MG63 (cell line): ENCODE measurements around the gene IDH3A. TPM values are rescaled to one million over a fixed set of nuclear protein-coding genes. Genes with fewer than 3 reads are reported as not detected.

Source experiments
- DNase-seq: peaks from one replicate; pipeline ENCODE4 v3.0.0-alpha.2; 2020
- H3K27me3 ChIP-seq: fragments of 250-450 bp; sonication (Bioruptor Pico); 2 replicates; pipeline ENCODE4 v1.5.1; 2020; ENCODE audit warnings: mild to moderate bottlenecking, moderate library complexity
- H3K36me3 ChIP-seq: fragments of 250-450 bp; sonication (Bioruptor Pico); 2 replicates; pipeline ENCODE4 v1.5.1; 2020; ENCODE audit warnings: mild to moderate bottlenecking, moderate library complexity
- H3K4me3 ChIP-seq: fragments of 250-450 bp; sonication (Bioruptor Pico); 2 replicates; pipeline ENCODE4 v1.5.1; 2020; ENCODE audit warnings: mild to moderate bottlenecking, moderate library complexity
- H3K9me3 ChIP-seq: fragments of 250-450 bp; sonication (Bioruptor Pico); 2 replicates; pipeline ENCODE4 v1.5.1; 2020; ENCODE audit warnings: mild to moderate bottlenecking, moderate library complexity
- total RNA-seq: library from RNA; depleted of rRNA; stranded (reverse); fragments of >200 nt; shearing (Covaris generic); gene quantifications from 2 replicates; pipeline ENCODE4 v1.2.3, GENCODE V29; 2014; ENCODE audit warnings: low replicate concordance

The IDH3A gene
- total RNA-seq, 1 experiment from 2014 or later: 67.3 TPM

GRCh38 chr15:78205337-78205736, 56.2 kb downstream of the IDH3A start:
- DNase-seq: no peak
- no peaks in the 10 kb centered on the region for H3K27me3 ChIP-seq
- H3K9me3 ChIP-seq: no peaks in the 10 kb centered on the region

GRCh38 chr15:78205856-78206255, 56.7 kb downstream of the IDH3A start:
- Histone ChIP-seq H3K9me3 (no peaks in the 10 kb centered on the region), H3K4me3 (no peak overlapping the region), H3K27me3 (no peaks in the 10 kb centered on the region), H3K36me3 (no peaks in the 10 kb centered on the region)
- no peak for DNase-seq

More at GRCh38 chr15:78205337-78205736, 56.2 kb downstream of the IDH3A start:
- H3K4me3 ChIP-seq: no peak overlapping the region
- H3K36me3 ChIP-seq: no peaks in the 10 kb centered on the region

GRCh38 chr15:78206326-78207109, 57.4 kb downstream of the IDH3A start:
- H3K9me3 ChIP-seq: no peaks in the 10 kb centered on the region
- DNase-seq: peak; percentile 38
- no peak overlapping the region for H3K4me3 ChIP-seq
- no peaks in the 10 kb centered on the region for H3K27me3 ChIP-seq
- H3K36me3 ChIP-seq: no peaks in the 10 kb centered on the region

- H3K9me3 ChIP-seq: no peaks in the 10 kb centered on the region
- H3K4me3 ChIP-seq: no peak overlapping the region
- DNase-seq: no peak
- H3K36me3 ChIP-seq: no peaks in the 10 kb centered on the region
- H3K27me3 ChIP-seq: no peaks in the 10 kb centered on the region
Observed at GRCh38 chr15:78207110-78207458, 57.9 kb downstream of the IDH3A start.

GRCh38 chr15:78207641-78208340, 58.6 kb downstream of the IDH3A start:
- no peak for DNase-seq
- Histone ChIP-seq H3K27me3 (no peaks in the 10 kb centered on the region), H3K36me3 (no peaks in the 10 kb centered on the region), H3K4me3 (no peak overlapping the region), H3K9me3 (no peaks in the 10 kb centered on the region)

GRCh38 chr15:78208341-78208844, 59.2 kb downstream of the IDH3A start:
- Histone ChIP-seq H3K9me3 (no peaks in the 10 kb centered on the region), H3K27me3 (no peaks in the 10 kb centered on the region), H3K36me3 (no peaks in the 10 kb centered on the region), H3K4me3 (no peak overlapping the region)
- DNase-seq: no peak

GRCh38 chr15:78208887-78209645, 59.9 kb downstream of the IDH3A start:
- DNase-seq: no peak
- no peaks in the 10 kb centered on the region for H3K36me3 ChIP-seq
- H3K9me3 ChIP-seq: no peaks in the 10 kb centered on the region
- no peak overlapping the region for H3K4me3 ChIP-seq
- H3K27me3 ChIP-seq: no peaks in the 10 kb centered on the region

GRCh38 chr15:78209646-78210348, 60.6 kb downstream of the IDH3A start:
- H3K27me3 ChIP-seq: no peaks in the 10 kb centered on the region
- no peak overlapping the region for H3K4me3 ChIP-seq
- H3K36me3 ChIP-seq: no peaks in the 10 kb centered on the region
- no peaks in the 10 kb centered on the region for H3K9me3 ChIP-seq
- DNase-seq: peak; percentile 69

GRCh38 chr15:78210349-78210717, 61.2 kb downstream of the IDH3A start:
- Histone ChIP-seq H3K27me3 (no peaks in the 10 kb centered on the region), H3K4me3 (no peak overlapping the region), H3K36me3 (no peaks in the 10 kb centered on the region), H3K9me3 (no peaks in the 10 kb centered on the region)
- DNase-seq: no peak

- no peaks in the 10 kb centered on the region for H3K9me3 ChIP-seq
- no peak overlapping the region for H3K4me3 ChIP-seq
- no peak for DNase-seq
Observed at GRCh38 chr15:78211189-78211921, 62.2 kb downstream of the IDH3A start.

GRCh38 chr15:78212008-78212407, 62.8 kb downstream of the IDH3A start:
- DNase-seq: peak; percentile 32
- Histone ChIP-seq H3K4me3 (no peak overlapping the region), H3K27me3 (no peaks in the 10 kb centered on the region), H3K9me3 (no peaks in the 10 kb centered on the region), H3K36me3 (no peaks in the 10 kb centered on the region)

More at GRCh38 chr15:78211189-78211921, 62.2 kb downstream of the IDH3A start:
- H3K27me3 ChIP-seq: no peaks in the 10 kb centered on the region
- H3K36me3 ChIP-seq: no peaks in the 10 kb centered on the region

- Histone ChIP-seq H3K27me3 (no peaks in the 10 kb centered on the region), H3K4me3 (no peak overlapping the region), H3K36me3 (no peaks in the 10 kb centered on the region), H3K9me3 (no peaks in the 10 kb centered on the region)
- peak; percentile 96 for DNase-seq
Observed at GRCh38 chr15:78212546-78213424, 63.6 kb downstream of the IDH3A start.

- no peak overlapping the region for H3K4me3 ChIP-seq
- no peaks in the 10 kb centered on the region for H3K9me3 ChIP-seq
- DNase-seq: no peak
- no peaks in the 10 kb centered on the region for H3K36me3 ChIP-seq
- H3K27me3 ChIP-seq: no peaks in the 10 kb centered on the region
Observed at GRCh38 chr15:78213425-78213750, 64.2 kb downstream of the IDH3A start.

GRCh38 chr15:78213956-78214355, 64.8 kb downstream of the IDH3A start:
- no peak for DNase-seq
- no peaks in the 10 kb centered on the region for H3K9me3 ChIP-seq
- no peak overlapping the region for H3K4me3 ChIP-seq
- H3K36me3 ChIP-seq: no peaks in the 10 kb centered on the region
- H3K27me3 ChIP-seq: no peaks in the 10 kb centered on the region
